Rectal smooth muscle tissue (tissue), 1 donor: ENCODE results near the gene XBP1.
"Not testable (repeated sequence)": the region's sequence is repeated elsewhere in the genome, so short reads cannot be mapped to it uniquely, and the experiment has no call there.

Experiments
- H3K27ac ChIP-seq: one replicate; pipeline ENCODE4 v1.7.0; 2013; ENCODE audit warnings: low read depth, low read length, inconsistent platforms
- H3K27me3 ChIP-seq: one replicate; pipeline ENCODE4 v1.7.0; 2013; ENCODE audit warnings: low read length; ENCODE audit not compliant: control insufficient read depth, insufficient read depth
- H3K36me3 ChIP-seq: one replicate; pipeline ENCODE4 v1.7.0; 2013; ENCODE audit warnings: low read length; ENCODE audit not compliant: control insufficient read depth, insufficient read depth
- H3K4me1 ChIP-seq: one replicate; pipeline ENCODE4 v1.7.0; 2013; ENCODE audit warnings: low read length; ENCODE audit not compliant: control insufficient read depth, insufficient read depth
- H3K4me3 ChIP-seq: one replicate; pipeline ENCODE4 v1.7.0; 2013; ENCODE audit warnings: low read length
- H3K9ac ChIP-seq: one replicate; pipeline ENCODE4 v1.7.0; 2013; ENCODE audit warnings: low read length

XBP1 gene

DNA sequence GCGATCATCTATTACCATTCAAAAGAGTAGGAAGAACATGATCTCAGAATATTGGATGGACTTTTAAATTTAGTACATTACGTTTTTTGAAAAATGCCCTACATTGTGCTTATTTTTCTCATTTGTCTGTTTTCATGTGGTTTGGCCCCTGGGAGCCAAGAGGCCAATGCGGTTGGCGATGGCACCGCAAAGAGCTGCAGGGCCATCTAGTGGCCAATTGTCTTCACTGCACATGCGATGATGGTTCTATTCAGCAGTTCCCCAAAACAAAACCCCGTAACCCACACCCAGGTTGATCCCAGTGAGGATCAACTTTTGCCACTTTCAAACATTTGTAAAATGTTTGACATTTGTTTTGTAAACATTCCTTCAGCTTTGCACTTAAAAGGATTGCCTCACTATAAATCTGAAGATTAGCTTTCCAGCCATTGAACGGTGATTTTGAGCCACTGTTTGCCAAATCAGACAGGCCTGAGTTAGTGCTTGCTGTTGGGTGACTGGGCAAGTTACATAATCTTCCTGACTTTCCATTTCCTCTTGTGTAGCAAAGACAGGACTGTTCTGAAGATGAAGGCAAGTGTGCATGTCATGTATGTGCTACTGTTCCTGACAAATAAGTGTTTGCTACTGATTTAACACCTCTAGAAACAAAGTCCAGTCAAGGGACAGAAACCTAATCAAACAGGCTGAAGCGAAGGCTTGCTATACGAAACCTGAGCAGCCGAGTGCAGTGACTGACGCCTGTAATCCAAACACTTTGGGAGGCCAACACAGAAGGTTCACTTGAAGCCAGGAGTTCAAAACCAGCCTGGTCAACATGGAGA, 29.2 kb upstream of the XBP1 start:
- no peak overlapping the region for H3K9ac ChIP-seq
- H3K4me1 ChIP-seq: peaks cover 5% of the 10 kb centered on the region
- no peaks in the 10 kb centered on the region for H3K36me3 ChIP-seq
- H3K4me3 ChIP-seq: no peak overlapping the region
- no peaks in the 10 kb centered on the region for H3K27me3 ChIP-seq
- H3K27ac ChIP-seq: peak overlapping the region; percentile 49

DNA sequence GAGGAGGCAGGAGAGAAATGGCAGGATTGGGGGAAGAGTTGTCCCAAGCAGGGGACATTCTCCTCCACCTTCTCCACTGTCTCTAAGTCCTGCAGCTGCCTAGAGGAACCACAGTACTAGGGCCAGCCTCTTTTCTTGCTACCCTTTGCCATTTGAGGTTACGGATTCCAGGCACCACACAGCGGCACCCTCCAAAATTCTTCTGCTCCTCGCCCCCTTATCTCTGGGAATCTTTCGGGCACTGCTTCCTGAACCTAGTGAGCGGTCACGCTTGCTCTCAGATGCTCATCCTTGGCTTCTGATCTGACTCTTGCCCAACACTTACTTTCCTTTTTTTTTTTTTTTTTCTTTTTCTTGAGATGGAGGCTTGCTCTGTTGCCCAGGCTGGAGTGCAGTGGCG, 26.6 kb upstream of the XBP1 start:
- no peaks in the 10 kb centered on the region for H3K36me3 ChIP-seq
- no peaks in the 10 kb centered on the region for H3K27me3 ChIP-seq
- H3K9ac ChIP-seq: no peak overlapping the region
- peaks cover 5% of the 10 kb centered on the region for H3K4me1 ChIP-seq
- no peak overlapping the region for H3K4me3 ChIP-seq
- H3K27ac ChIP-seq: no peak overlapping the region

DNA sequence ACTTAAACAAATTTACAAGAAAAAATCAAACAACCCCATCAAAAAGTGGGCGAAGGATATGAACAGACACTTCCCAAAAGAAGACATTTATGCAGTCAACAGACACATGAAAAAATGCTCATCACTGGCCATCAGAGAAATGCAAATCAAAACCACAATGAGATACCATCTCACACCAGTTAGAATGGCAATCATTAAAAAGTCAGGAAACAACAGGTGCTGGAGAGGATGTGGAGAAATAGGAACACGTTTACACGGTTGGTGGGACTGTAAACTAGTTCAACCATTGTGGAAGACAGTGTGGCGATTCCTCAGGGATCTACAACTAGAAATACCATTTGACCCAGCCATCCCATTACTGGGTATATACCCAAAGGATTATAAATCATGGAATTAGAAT, 26.1 kb upstream of the XBP1 start:
- H3K9ac ChIP-seq, H3K4me1 ChIP-seq, H3K4me3 ChIP-seq, H3K27me3 ChIP-seq, H3K36me3 ChIP-seq, H3K27ac ChIP-seq: not testable (repeated sequence)

DNA sequence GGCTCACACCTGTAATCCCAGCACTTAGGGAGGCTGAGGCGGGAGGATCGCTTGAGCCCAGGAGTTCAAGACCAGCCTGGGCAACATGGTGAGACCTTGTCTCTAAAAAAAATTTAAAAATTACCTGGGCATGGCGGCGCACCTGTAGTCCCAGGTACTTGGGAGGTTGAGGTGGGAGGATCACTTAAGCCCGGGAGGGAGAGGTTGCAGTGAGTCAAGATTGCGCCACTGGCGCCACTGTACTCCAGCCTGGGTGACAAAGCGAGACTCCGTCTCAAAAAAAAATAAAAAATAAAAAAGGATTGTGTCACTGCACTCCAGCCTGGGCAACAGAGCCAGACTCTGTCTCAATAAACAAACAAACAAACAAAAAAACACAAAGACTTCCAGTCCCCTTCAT, 24.1 kb upstream of the XBP1 start:
- H3K27ac ChIP-seq, H3K9ac ChIP-seq, H3K36me3 ChIP-seq, H3K4me1 ChIP-seq, H3K27me3 ChIP-seq, H3K4me3 ChIP-seq: not testable (repeated sequence)

DNA sequence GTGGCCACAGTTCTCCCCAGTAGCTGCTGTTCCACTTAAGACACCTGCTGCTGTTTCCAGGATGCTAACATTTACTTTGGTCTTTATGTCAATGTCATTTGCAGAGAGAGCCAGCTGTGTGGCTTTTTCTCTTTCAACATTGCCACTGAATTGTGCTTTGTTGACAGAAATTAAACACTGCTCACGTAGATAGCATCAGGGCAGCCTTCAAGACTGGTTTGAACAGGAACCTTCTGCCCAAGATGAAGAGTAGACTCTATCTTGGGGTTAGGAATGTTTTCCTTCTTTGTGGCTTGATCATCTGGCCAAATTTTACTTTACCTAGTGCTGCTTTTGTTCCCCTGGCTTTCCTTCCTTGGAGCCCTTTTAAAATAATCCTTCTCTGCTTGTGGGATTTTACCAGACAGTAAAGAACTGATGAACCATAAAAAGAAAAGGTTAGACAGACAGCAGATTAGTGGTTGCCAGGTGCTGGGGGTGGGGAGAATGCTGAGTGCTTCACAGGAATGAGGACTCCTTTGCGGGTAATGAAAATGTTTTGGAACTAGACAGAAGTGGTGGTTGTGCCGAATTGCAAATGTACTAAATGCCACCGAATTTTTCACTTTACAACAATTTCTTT, 22.7 kb upstream of the XBP1 start:
- no peaks in the 10 kb centered on the region for H3K27me3 ChIP-seq
- no peaks in the 10 kb centered on the region for H3K36me3 ChIP-seq
- no peaks in the 10 kb centered on the region for H3K4me1 ChIP-seq
- H3K27ac ChIP-seq: no peak overlapping the region
- no peak overlapping the region for H3K4me3 ChIP-seq
- no peak overlapping the region for H3K9ac ChIP-seq

DNA sequence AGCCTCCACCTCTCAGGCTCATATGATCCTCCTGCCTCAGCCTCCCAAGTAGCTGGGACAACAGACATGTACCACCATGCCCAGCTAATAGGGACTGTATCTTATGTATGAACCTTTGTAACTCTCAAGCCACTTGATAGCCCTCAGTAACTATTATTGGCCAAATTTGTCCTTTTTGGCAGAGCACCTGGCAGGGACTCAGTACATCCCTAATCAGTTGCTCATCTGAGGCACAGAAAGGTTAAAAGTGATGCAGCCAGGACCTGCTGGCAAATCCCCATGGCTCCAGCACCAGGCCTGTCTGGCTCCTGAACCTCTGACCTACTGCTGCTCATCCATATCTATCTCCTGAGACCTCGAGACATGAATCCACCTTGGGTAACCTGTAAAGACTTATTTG, 21.1 kb upstream of the XBP1 start:
- no peaks in the 10 kb centered on the region for H3K27me3 ChIP-seq
- H3K27ac ChIP-seq: no peak overlapping the region
- H3K9ac ChIP-seq: no peak overlapping the region
- H3K36me3 ChIP-seq: no peaks in the 10 kb centered on the region
- no peak overlapping the region for H3K4me3 ChIP-seq
- no peaks in the 10 kb centered on the region for H3K4me1 ChIP-seq

DNA sequence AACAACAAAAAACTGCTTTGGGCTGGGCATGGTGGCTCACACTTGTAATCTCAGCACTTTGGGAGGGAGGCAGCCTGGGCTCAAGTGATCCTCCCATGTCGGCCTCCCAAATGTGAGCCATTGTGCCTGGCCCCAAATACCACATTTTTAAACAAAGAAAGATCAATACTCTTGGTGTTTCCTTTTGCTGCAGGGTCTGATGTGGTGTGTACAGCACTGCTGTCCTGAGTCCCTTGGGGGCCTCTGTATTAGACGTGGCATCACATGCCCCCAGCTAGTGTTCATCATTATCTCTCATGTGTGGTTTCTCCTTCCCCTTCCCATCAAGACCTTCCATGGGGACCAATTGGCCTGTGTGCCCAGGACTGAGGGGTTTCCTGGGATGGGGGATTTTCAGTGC, 20.5 kb upstream of the XBP1 start:
- H3K36me3 ChIP-seq: no peaks in the 10 kb centered on the region
- no peaks in the 10 kb centered on the region for H3K4me1 ChIP-seq
- H3K9ac ChIP-seq: no peak overlapping the region
- H3K27me3 ChIP-seq: no peaks in the 10 kb centered on the region
- no peak overlapping the region for H3K27ac ChIP-seq
- H3K4me3 ChIP-seq: no peak overlapping the region

DNA sequence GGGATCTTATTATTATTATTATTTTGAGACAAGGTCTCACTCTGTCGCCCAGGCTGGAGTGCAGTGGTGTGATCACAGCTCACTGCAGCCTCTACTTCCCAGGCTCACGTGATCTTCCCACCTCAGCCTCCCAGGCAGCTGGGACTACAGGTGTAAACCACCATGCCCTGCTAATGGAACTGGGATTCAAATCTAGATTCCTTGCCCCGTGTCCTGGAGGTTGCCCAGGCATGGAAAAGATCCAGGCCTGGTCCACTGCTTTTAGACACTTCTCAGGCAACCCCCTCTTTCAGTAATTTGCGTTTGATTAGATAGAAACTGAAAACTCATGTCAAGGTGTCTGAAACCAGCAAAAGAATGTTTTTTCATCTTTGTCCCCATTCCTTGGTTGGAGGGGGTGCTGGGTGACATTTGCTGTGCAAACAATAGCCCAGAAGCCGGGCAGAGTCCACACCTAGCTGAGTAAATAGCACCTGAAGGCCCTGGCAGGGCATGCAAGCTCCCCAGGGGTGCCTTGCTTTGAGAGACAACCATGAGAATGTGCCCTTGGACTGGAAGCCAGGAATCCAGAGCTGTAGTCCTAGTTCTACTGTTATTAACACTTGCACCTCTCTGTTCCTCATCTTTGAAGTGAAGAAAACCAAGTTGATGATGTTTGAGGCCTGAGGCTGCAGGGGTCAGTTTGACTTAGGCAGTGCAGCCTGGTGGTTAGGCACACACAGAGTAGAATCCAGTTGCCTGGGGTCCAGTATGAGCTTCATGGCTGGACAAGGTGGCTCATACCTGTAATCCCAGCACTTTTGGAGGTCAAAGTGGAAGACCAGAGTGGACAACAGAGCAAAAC, 19.1 kb upstream of the XBP1 start:
- Histone ChIP-seq H3K4me3 (no peak overlapping the region), H3K27ac (no peak overlapping the region), H3K4me1 (no peaks in the 10 kb centered on the region), H3K27me3 (no peaks in the 10 kb centered on the region), H3K9ac (no peak overlapping the region), H3K36me3 (no peaks in the 10 kb centered on the region)

DNA sequence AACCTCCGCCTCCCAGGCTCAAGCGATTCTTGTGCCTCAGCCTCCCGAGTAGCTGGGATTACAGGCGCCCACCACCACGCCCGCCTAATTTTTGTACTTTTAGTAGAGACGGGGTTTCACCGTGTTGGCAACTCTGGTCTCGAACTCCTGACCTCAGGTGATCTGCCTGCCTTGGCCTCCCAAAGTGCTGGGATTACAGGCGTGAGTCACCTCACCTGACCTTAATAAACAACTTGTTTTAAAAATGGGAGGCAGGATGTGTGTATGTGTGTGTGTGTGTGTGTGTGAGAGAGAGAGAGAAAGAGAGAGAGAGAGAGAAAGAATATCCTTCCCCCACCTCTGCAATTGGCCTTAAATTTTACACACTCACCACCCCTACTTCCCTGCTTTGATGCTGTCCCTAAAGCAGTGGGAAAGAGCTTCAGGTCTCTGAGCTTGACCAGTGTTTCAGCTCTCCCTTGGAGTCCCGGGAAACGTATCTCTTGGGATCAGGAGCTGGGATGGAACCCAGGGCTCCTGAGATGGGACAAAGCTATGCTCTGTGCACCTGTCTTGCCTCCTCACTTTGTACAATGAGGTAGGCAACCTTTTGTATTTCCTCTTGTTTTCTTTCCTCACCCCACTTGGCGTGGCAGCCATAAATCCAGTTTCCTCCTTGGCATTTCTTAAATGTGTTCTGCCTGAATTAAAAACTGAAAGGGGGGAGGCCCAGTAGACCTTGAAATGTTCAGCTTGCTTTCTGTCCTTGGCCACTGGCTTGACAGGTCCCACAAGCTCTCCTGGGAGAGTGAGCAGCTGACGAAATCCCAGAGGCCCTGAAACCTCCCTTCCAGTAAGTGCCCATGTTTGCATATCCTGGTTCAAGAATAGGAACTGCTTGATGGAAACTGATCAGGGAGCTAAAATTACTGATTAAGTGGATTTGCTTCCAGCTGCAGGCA, 17.8 kb upstream of the XBP1 start:
- no peak overlapping the region for H3K27ac ChIP-seq
- H3K4me3 ChIP-seq: no peak overlapping the region
- no peaks in the 10 kb centered on the region for H3K27me3 ChIP-seq
- no peak overlapping the region for H3K9ac ChIP-seq
- H3K4me1 ChIP-seq: no peaks in the 10 kb centered on the region
- no peaks in the 10 kb centered on the region for H3K36me3 ChIP-seq

DNA sequence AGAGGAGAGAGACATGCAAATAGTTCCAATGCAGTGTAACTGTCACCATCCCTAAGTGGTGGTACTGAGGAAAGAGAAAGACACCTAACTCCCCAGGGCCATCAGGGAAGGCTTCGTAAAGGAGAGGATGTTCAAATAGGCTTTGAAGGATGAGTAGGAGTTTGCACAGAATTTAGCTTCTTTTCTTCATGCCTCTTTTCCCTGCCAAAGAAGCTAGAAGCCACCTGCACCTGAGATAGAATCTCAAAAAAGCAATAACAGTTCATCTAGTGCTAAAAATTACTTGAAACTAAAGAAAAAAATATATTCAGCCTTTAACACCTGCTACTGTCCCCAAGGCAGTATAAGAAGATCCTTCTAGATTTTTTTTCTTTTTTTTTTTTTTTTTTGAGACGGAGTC, 16.7 kb upstream of the XBP1 start:
- Histone ChIP-seq H3K9ac (no peak overlapping the region), H3K27ac (no peak overlapping the region), H3K4me3 (no peak overlapping the region), H3K27me3 (no peaks in the 10 kb centered on the region), H3K36me3 (no peaks in the 10 kb centered on the region), H3K4me1 (no peaks in the 10 kb centered on the region)

DNA sequence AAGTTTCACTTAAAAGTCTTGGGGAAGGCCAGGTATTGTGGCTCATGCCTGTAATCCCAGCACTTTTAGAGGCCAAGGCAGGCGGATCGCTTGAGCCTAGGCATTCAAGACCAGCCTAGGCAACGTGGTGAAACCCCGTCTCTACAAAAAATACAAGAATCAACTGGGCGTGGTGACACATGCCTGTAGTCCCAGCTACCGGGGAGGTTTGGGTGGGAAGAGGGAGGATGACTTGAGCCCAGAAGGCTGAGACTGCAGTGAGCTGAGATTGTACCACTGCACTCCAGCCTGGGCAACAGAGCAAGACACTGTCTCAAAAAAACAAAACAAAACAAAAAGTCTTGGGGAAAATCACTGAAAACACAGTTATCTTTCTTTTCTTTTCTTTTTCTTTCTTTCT, 15.4 kb upstream of the XBP1 start:
- Histone ChIP-seq H3K27me3 (no peaks in the 10 kb centered on the region), H3K4me1 (no peaks in the 10 kb centered on the region), H3K36me3 (no peaks in the 10 kb centered on the region), H3K27ac (no peak overlapping the region), H3K4me3 (no peak overlapping the region), H3K9ac (no peak overlapping the region)

DNA sequence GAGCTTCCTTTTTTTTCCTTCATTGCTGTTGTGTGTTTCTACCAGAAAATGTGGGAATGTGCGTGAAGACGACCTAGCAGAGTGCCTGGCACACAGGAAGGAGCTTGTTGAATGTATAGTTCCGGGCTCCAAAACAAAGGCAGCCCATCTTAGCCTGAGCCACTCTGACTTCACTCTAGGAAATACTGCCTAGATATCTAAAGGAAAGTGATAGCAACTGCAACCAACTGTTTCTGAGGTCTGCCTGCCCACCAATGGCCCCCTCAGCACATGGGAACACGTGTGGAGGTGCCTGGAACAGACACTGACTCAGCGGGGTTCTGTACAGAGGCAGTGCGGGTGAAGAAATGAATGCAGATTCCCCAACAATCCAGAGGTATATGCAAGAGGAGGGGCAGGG, 14.7 kb upstream of the XBP1 start:
- H3K36me3 ChIP-seq: no peaks in the 10 kb centered on the region
- no peaks in the 10 kb centered on the region for H3K4me1 ChIP-seq
- H3K9ac ChIP-seq: no peak overlapping the region
- H3K27ac ChIP-seq: no peak overlapping the region
- H3K27me3 ChIP-seq: no peaks in the 10 kb centered on the region
- no peak overlapping the region for H3K4me3 ChIP-seq
